Activated naive CD8-positive, alpha-beta T cell treated with anti-CD3 and anti-CD28 coated beads, Interleukin-2, amount 10 ng/mL, durations not matched to agents 7 days and 5 days (primary cell): ENCODE data around the gene KCNQ5. TPM values are rescaled to one million over a fixed set of nuclear protein-coding genes. Genes with fewer than 3 reads are reported as not detected.

ENCODE experiments used
- ATAC-seq: fragments of 150-1000 bp; cut with Tn5 transposase; one replicate; pipeline ENCODE4 v1.10.0; 2021; ENCODE audit warnings: low read depth, moderate library complexity
- POLR2A ChIA-PET: fragments of 350-600 bp; sonication (Branson Sonifier 250); formaldehyde crosslinking; loops from one replicate; lab custom pipeline; 2021; ENCODE audit warnings: antibody characterized with exemption; lab: Charles Lee
- DNase-seq: peaks from one replicate; pipeline ENCODE4 v3.0.0; 2021
- H3K27ac Mint-ChIP-seq: one replicate; pipeline ENCODE4 v1.8.0; 2022; ENCODE audit warnings: mild to moderate bottlenecking, mixed read lengths
- H3K27me3 Mint-ChIP-seq: one replicate; pipeline ENCODE4 v1.8.0; 2022; ENCODE audit warnings: mild to moderate bottlenecking, moderate library complexity, mixed read lengths
- H3K36me3 Mint-ChIP-seq: one replicate; pipeline ENCODE4 v1.8.0; 2021; ENCODE audit warnings: mild to moderate bottlenecking, mixed read lengths
- H3K4me1 Mint-ChIP-seq: one replicate; pipeline ENCODE4 v1.8.0; 2021; ENCODE audit warnings: mixed read lengths
- H3K4me3 Mint-ChIP-seq: one replicate; pipeline ENCODE4 v1.8.0; 2022; ENCODE audit warnings: mild to moderate bottlenecking, moderate library complexity, mixed read lengths
- H3K9me3 Mint-ChIP-seq: one replicate; pipeline ENCODE4 v1.8.0; 2021; ENCODE audit warnings: mixed read lengths
- total RNA-seq, 2 experiments: library from RNA; stranded (reverse); gene quantifications; one replicate each; pipeline ENCODE4 v1.2.3, GENCODE V29; 2021

The KCNQ5 gene
- total RNA-seq, 2 experiments from 2014 or later = 4.3 to 5.1 TPM

GRCh38 chr6:73004231-73004630 lies 382.4 kb downstream of the KCNQ5 start:
- ATAC-seq = no peak
- Mint-ChIP-seq H3K27me3 (no peaks in the 10 kb centered on the region), H3K9me3 (no peaks in the 10 kb centered on the region), H3K36me3 (peaks cover 5% of the 10 kb centered on the region), H3K27ac (no peak overlapping the region), H3K4me3 (no peak overlapping the region), H3K4me1 (no peaks in the 10 kb centered on the region)
- DNase-seq = no peak
- POLR2A ChIA-PET = no interaction called here

DNA sequence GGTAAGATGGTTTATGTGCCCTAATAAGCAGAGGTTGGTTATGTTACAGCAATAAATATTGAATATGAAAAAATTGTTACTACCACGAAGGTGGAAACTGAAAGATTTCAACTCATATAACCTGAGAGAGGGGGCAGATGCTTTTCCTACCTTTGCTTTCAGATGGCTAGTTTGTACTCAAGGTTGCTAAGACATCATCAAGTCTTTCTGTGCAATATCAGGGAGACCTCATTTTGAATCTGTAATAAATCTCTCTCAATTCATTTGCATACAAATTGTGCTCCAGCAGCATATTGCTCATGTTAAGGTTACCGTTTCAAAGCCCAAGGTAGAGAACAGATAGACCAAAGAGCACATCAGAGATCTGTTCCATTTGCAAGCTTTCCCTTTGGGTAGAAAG lies 383.0 kb downstream of the KCNQ5 start:
- DNase-seq = no peak
- Mint-ChIP-seq H3K27ac (no peak overlapping the region), H3K9me3 (no peaks in the 10 kb centered on the region), H3K4me1 (no peaks in the 10 kb centered on the region), H3K4me3 (no peak overlapping the region), H3K27me3 (no peaks in the 10 kb centered on the region), H3K36me3 (peaks cover 5% of the 10 kb centered on the region)
- POLR2A ChIA-PET = no interaction called here
- no peak for ATAC-seq

DNA sequence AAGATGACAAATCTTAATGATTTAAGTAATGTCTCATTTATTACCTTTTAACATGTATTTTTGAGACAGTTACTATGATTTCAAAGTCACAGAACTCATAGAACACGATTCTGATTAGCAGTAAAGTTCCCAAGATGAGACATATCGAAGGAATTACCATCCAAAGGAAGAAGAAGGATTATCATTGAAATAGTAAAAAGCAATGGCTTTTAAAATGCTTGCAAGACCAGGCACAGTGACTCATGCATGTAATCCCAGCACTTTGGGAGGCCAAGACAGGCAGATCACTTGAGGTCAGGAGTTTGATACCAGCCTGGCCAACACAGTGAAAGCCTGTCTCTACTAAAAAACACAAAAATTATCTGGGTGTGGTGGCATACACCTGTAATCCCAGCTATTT lies 384.3 kb downstream of the KCNQ5 start:
- Mint-ChIP-seq H3K9me3 (no peaks in the 10 kb centered on the region), H3K27me3 (no peaks in the 10 kb centered on the region), H3K4me1 (no peaks in the 10 kb centered on the region), H3K27ac (no peak overlapping the region), H3K4me3 (no peak overlapping the region), H3K36me3 (peaks cover 5% of the 10 kb centered on the region)
- POLR2A ChIA-PET = no interaction called here
- ATAC-seq (no peak), DNase-seq (no peak)

- Mint-ChIP-seq H3K27ac (no peak overlapping the region), H3K36me3 (peaks cover 9% of the 10 kb centered on the region), H3K9me3 (no peaks in the 10 kb centered on the region), H3K4me1 (no peaks in the 10 kb centered on the region), H3K4me3 (no peak overlapping the region), H3K27me3 (no peaks in the 10 kb centered on the region)
- DNase-seq (no peak), ATAC-seq (no peak)
- POLR2A ChIA-PET = no interaction called here
These were observed 390.1 kb downstream of the KCNQ5 start for GRCh38 chr6:73011945-73012344.

GRCh38 chr6:73017476-73017875 lies 395.6 kb downstream of the KCNQ5 start:
- Mint-ChIP-seq H3K4me3 (no peak overlapping the region), H3K27me3 (no peaks in the 10 kb centered on the region), H3K4me1 (no peaks in the 10 kb centered on the region), H3K9me3 (no peaks in the 10 kb centered on the region), H3K27ac (no peak overlapping the region), H3K36me3 (no peaks in the 10 kb centered on the region)
- no peak for ATAC-seq
- POLR2A ChIA-PET = no interaction called here
- DNase-seq = no peak

DNA sequence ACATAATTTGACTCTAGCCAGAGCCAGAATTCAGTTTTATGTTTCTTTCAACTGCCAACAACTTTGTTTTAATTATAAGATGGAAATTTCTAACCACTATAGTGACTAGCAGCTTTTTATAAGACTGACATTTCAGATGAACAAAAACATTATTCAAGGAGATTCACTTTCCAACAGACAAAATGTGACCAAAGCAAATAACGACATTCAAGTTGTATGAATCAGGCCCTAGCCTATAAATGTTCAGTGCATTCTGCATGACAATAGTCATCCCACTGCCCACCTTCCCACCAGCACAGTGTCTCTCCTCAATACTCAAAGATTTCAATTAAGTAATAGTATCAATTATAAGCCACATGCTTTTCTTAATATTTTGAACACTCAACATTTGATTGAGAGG lies 402.7 kb downstream of the KCNQ5 start:
- H3K27me3 Mint-ChIP-seq = no peaks in the 10 kb centered on the region
- DNase-seq (no peak), ATAC-seq (no peak)
- POLR2A ChIA-PET = no interaction called here
- H3K9me3 Mint-ChIP-seq = no peaks in the 10 kb centered on the region
- no peak overlapping the region for H3K27ac Mint-ChIP-seq
- H3K4me1 Mint-ChIP-seq = peaks cover 2% of the 10 kb centered on the region
- H3K4me3 Mint-ChIP-seq = no peak overlapping the region
- H3K36me3 Mint-ChIP-seq = no peaks in the 10 kb centered on the region

- ATAC-seq (no peak), DNase-seq (no peak)
- Mint-ChIP-seq H3K9me3 (no peaks in the 10 kb centered on the region), H3K27me3 (no peaks in the 10 kb centered on the region), H3K4me1 (peaks cover 2% of the 10 kb centered on the region), H3K27ac (no peak overlapping the region), H3K4me3 (no peak overlapping the region), H3K36me3 (no peaks in the 10 kb centered on the region)
- POLR2A ChIA-PET = no interaction called here
These were observed 405.8 kb downstream of the KCNQ5 start for GRCh38 chr6:73027691-73028090.

DNA sequence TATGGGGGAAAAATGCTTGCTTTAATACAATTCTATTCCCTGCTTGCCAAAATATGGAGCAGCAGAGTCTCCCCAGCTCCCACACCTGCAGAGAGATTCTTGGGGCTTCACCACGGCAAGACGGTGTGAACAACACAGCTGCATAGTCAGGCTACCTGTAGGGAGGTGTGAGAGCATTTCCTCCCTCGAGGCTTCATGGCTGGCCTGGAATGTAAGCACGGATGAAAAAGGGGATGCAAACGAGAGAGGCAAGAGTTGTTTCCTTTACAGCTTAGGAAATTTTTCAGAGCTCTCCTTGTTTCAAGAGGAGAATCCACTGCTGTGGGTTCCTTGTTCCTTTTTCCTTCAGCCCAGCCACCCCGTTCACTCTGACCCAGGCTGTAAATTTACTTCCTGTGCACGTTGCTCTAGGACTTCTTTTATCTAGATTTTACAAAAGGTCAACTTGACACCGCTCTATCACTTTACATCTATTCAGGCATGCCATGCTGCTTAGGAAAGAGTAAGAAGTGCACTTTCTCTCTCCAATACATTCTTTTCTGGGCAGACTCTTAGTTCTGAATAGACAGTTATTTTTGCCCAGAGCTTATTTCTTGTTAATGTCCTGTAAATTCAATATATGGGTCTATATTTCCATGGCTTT lies 406.4 kb downstream of the KCNQ5 start:
- H3K36me3 Mint-ChIP-seq = no peaks in the 10 kb centered on the region
- H3K4me1 Mint-ChIP-seq = peaks cover 2% of the 10 kb centered on the region
- POLR2A ChIA-PET = no interaction called here
- no peak overlapping the region for H3K27ac Mint-ChIP-seq
- no peak for DNase-seq
- H3K27me3 Mint-ChIP-seq = no peaks in the 10 kb centered on the region
- no peaks in the 10 kb centered on the region for H3K9me3 Mint-ChIP-seq
- no peak for ATAC-seq
- H3K4me3 Mint-ChIP-seq = no peak overlapping the region

GRCh38 chr6:73028893-73029450 lies 407.1 kb downstream of the KCNQ5 start:
- Mint-ChIP-seq H3K27me3 (no peaks in the 10 kb centered on the region), H3K27ac (no peak overlapping the region), H3K4me3 (no peak overlapping the region), H3K36me3 (no peaks in the 10 kb centered on the region), H3K9me3 (no peaks in the 10 kb centered on the region), H3K4me1 (peaks cover 2% of the 10 kb centered on the region)
- POLR2A ChIA-PET = no interaction called here
- ATAC-seq = no peak
- no peak for DNase-seq

- peaks cover 2% of the 10 kb centered on the region for H3K4me1 Mint-ChIP-seq
- no peaks in the 10 kb centered on the region for H3K36me3 Mint-ChIP-seq
- no peaks in the 10 kb centered on the region for H3K27me3 Mint-ChIP-seq
- H3K4me3 Mint-ChIP-seq = no peak overlapping the region
- POLR2A ChIA-PET = no interaction called here
- H3K9me3 Mint-ChIP-seq = no peaks in the 10 kb centered on the region
- H3K27ac Mint-ChIP-seq = no peak overlapping the region
- ATAC-seq = no peak
- DNase-seq = no peak
These were observed 408.4 kb downstream of the KCNQ5 start for GRCh38 chr6:73030257-73030656.

DNA sequence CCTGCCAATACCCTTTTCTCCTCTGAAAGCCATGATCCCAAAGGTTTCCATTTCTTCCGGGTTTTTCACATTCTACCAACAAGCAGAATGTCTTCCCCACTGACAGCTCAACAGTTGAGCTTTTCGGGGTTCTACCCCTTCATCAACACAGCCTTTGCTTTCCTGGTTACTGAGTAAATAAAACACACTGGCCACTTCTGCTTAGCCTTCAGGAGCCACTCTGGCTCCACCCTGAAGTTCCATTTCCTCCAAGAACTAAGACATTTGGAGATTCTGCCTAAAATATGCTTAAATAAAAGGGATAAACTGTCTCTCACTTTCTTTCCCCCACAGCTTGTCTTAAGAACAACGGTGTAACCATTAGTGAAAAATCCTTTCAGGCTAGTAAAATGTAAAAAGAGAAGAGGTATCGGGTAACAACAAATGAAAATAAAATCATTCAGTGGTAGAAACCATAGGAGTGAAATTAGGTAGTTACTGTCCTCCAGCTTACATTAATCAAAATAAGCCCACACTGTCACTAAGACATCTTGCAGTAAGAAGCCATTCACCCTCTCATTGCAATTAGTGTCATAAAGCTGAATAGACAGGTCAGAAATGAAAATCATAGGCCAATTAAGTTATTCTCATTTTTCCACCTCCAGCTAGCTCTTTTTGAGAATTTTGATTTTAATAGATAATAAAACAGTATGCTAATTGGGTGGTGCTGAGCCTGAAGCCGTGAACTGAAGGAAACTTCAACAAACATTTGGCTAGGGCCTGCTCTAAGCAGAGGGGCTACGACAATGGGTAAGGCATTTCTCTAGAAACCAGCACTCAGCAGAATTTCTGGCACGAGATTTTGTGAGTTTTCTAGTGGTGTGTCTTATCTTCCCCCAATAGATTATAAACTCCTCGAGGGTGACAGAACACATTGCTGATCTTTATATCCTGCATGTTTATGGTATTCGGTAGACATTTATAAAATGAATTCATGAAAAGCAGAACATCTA lies 409.2 kb downstream of the KCNQ5 start:
- POLR2A ChIA-PET = no interaction called here
- Mint-ChIP-seq H3K9me3 (no peaks in the 10 kb centered on the region), H3K4me3 (no peak overlapping the region), H3K27ac (no peak overlapping the region), H3K27me3 (no peaks in the 10 kb centered on the region), H3K36me3 (no peaks in the 10 kb centered on the region), H3K4me1 (peaks cover 2% of the 10 kb centered on the region)
- no peak for ATAC-seq
- DNase-seq = no peak

- no peak for DNase-seq
- Mint-ChIP-seq H3K27ac (no peak overlapping the region), H3K9me3 (no peaks in the 10 kb centered on the region), H3K4me1 (peaks cover 2% of the 10 kb centered on the region), H3K4me3 (no peak overlapping the region), H3K27me3 (no peaks in the 10 kb centered on the region), H3K36me3 (peaks cover 2% of the 10 kb centered on the region)
- POLR2A ChIA-PET = no interaction called here
- no peak for ATAC-seq
These were observed 410.7 kb downstream of the KCNQ5 start for GRCh38 chr6:73032586-73032985.

DNA sequence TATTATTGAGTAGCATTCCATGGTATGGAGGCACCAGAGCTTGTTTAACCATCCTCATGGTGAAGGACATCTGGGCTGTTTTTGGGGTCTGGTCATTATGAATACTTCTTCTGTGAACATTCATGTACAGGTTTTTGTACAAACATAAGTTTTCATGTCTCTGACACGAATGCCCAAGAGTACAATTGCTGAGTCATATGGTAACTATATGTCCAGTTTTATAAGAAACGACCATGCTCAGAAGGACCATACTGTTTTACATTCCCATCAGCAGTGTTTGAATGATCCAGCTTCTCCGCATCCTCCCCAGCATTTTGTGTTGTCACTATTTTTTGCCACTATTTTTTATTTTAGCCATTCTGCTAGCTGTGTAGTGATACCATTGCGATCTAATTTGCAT lies 414.8 kb downstream of the KCNQ5 start:
- no peak for DNase-seq
- Mint-ChIP-seq H3K4me3 (no peak overlapping the region), H3K36me3 (peaks cover 4% of the 10 kb centered on the region), H3K4me1 (no peaks in the 10 kb centered on the region), H3K27me3 (no peaks in the 10 kb centered on the region), H3K9me3 (peaks cover 7% of the 10 kb centered on the region), H3K27ac (no peak overlapping the region)
- POLR2A ChIA-PET = no interaction called here
- ATAC-seq = no peak

- H3K4me1 Mint-ChIP-seq = no peaks in the 10 kb centered on the region
- DNase-seq (no peak), ATAC-seq (no peak)
- POLR2A ChIA-PET = no interaction called here
- H3K4me3 Mint-ChIP-seq = no peak overlapping the region
- H3K36me3 Mint-ChIP-seq = peaks cover 6% of the 10 kb centered on the region
- H3K9me3 Mint-ChIP-seq = peaks cover 7% of the 10 kb centered on the region
- H3K27ac Mint-ChIP-seq = no peak overlapping the region
- H3K27me3 Mint-ChIP-seq = no peaks in the 10 kb centered on the region
These were observed 419.2 kb downstream of the KCNQ5 start for GRCh38 chr6:73041051-73041450.
